Breast epithelium (tissue), 4 donors: ENCODE results near the gene ABCA13. TPM values are rescaled to one million over a fixed set of nuclear protein-coding genes. Genes with fewer than 3 reads are reported as not detected.

Experiments
- DNase-seq, 2 donors: peaks; one replicate each; pipeline ENCODE4 v3.0.0-alpha.2; 2019; ENCODE audit warnings: low spot score in 2 of 2
- H3K27ac ChIP-seq, 2 donors: fragments of 200-600 bp; sonication (generic) in 1 of 2; one replicate each; pipeline ENCODE4 v1.5.1; 2016 to 2019; ENCODE audit warnings: mild to moderate bottlenecking in 1 of 2
- H3K27me3 ChIP-seq, 2 donors: fragments of 200-600 bp; sonication (generic) in 1 of 2; one replicate each; pipeline versions ENCODE4 v1.5.1 to v1.6.0; 2017 to 2019; ENCODE audit warnings: control low read depth in 1 of 2, mild to moderate bottlenecking in 1 of 2
- H3K36me3 ChIP-seq: fragments of 200-600 bp; one replicate; pipeline ENCODE4 v1.5.1; 2019
- H3K4me1 ChIP-seq, 2 donors: fragments of 200-600 bp; sonication (generic); one replicate each; pipeline ENCODE4 v1.5.1; 2016 to 2019; ENCODE audit warnings: control low read depth in 1 of 2
- H3K4me3 ChIP-seq, 3 donors: fragments of 200-600 bp; sonication (generic); 1 replicate in 2 of 3; 2 replicates in 1 of 3; pipeline ENCODE4 v1.5.1; 2016 to 2019; ENCODE audit warnings: mild to moderate bottlenecking in 3 of 3, moderate library complexity in 2 of 3
- H3K9me3 ChIP-seq, 2 donors: fragments of 200-600 bp; sonication (generic) in 1 of 2; one replicate each; pipeline ENCODE4 v1.5.1; 2016 to 2019; ENCODE audit warnings: control low read depth in 1 of 2
- CTCF ChIP-seq, 3 donors: fragments of 450-650 bp; IDR thresholded peaks; one replicate each; pipeline ENCODE4 v1.5.1; 2016 to 2017; ENCODE audit warnings: antibody characterized with exemption in 3 of 3, mild to moderate bottlenecking in 3 of 3, moderate library complexity in 3 of 3
- POLR2A ChIP-seq: fragments of 450-650 bp; IDR thresholded peaks from one replicate; pipeline ENCODE4 v1.6.1; 2016; ENCODE audit warnings: antibody characterized with exemption, mild to moderate bottlenecking, moderate library complexity
- POLR2AphosphoS5 ChIP-seq, 3 donors: sonication (generic); formaldehyde crosslinking; IDR thresholded peaks; one replicate each; pipeline ENCODE4 v1.6.1; 2017; ENCODE audit warnings: antibody characterized with exemption in 3 of 3
- intact Hi-C: fragments of 100-400 bp; cut with DNase I; formaldehyde crosslinking; loops from one replicate; pipeline ENCODE4 v1.15.1; 2023; ENCODE audit warnings: low total_unique reads
- total RNA-seq, 3 donors: library from RNA; depleted of rRNA; stranded (reverse); fragments of >200 nt; gene quantifications; one replicate each; pipeline ENCODE4 v1.1.0, GENCODE V29; 2016

ABCA13 gene
- total RNA-seq, 3 donors from 2014 or later = under 0.01 to 0.29 (median under 0.01) TPM

GRCh38 chr7:48505466-48505865 lies 334.2 kb downstream of the ABCA13 start:
- no peak for DNase-seq
- H3K27me3 ChIP-seq = no peaks in the 10 kb centered on the region
- no peaks in the 10 kb centered on the region for H3K4me1 ChIP-seq
- H3K27ac ChIP-seq = no peak overlapping the region
- H3K36me3 ChIP-seq = no peaks in the 10 kb centered on the region
- intact Hi-C loops = no loop called here
- TF ChIP-seq POLR2AphosphoS5 (IDR thresholded peaks at IDR 0.05) (no peak), POLR2A (no peak), CTCF (IDR thresholded peaks at IDR 0.05) (no peak)
- H3K9me3 ChIP-seq = no peaks in the 10 kb centered on the region
- H3K4me3 ChIP-seq = no peak overlapping the region

DNA sequence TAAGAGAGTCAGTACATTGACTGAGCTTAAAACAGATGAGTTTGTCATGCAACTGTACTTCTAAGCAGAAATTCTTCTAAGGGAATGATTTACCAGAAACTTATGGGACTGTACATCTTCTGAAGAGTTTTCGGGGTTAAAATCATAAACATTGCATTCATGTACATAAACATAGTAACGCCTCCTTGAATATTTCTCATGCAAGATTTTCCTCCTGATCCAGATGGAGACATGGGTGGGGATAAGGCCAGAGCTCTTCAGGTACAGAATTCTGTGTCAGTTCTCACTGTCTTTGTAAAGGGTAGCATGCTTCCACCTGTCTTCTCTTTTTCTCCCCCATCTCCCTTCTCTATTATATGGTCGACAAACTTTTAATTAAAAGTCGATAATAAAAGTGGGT lies 335.3 kb downstream of the ABCA13 start:
- Histone ChIP-seq H3K27ac (no peak overlapping the region), H3K27me3 (no peaks in the 10 kb centered on the region), H3K4me3 (no peak overlapping the region), H3K36me3 (no peaks in the 10 kb centered on the region), H3K9me3 (no peaks in the 10 kb centered on the region), H3K4me1 (no peaks in the 10 kb centered on the region)
- intact Hi-C loops = no loop called here
- DNase-seq = no peak
- TF ChIP-seq CTCF (IDR thresholded peaks at IDR 0.05) (no peak), POLR2A (no peak), POLR2AphosphoS5 (IDR thresholded peaks at IDR 0.05) (no peak)

GRCh38 chr7:48511080-48511479 lies 339.8 kb downstream of the ABCA13 start:
- H3K4me1 ChIP-seq = no peaks in the 10 kb centered on the region
- TF ChIP-seq CTCF (IDR thresholded peaks at IDR 0.05) (no peak), POLR2AphosphoS5 (IDR thresholded peaks at IDR 0.05) (no peak), POLR2A (no peak)
- H3K27me3 ChIP-seq = no peaks in the 10 kb centered on the region
- intact Hi-C loops = no loop called here
- H3K36me3 ChIP-seq = no peaks in the 10 kb centered on the region
- H3K9me3 ChIP-seq = no peaks in the 10 kb centered on the region
- peak overlapping the region in 1 of 3 donors; percentile 13 for H3K4me3 ChIP-seq
- no peak for DNase-seq
- no peak overlapping the region for H3K27ac ChIP-seq

DNA sequence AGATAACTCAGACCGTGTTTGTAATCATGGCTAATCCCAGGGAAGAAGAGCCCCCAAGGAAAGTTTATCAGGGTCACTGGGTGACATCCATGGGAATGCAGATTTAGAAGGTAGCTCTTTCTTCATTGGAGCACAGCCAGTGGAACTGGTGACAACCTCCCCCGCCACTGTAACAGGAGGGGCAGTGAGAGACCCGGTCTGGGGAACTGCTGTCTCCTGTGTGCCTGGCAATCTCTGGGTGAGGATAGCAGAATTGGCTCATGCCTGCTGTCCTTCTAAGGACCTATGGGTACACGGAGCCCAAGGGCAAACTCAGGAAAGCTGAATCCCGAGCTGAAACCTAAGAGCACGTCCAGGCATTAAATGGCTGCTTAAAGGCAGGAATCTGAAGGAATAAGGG lies 341.6 kb downstream of the ABCA13 start:
- DNase-seq = no peak
- intact Hi-C loops = no loop called here
- H3K9me3 ChIP-seq = no peaks in the 10 kb centered on the region
- H3K27me3 ChIP-seq = no peaks in the 10 kb centered on the region
- H3K4me3 ChIP-seq = no peak overlapping the region
- TF ChIP-seq CTCF (IDR thresholded peaks at IDR 0.05) (no peak), POLR2A (no peak), POLR2AphosphoS5 (IDR thresholded peaks at IDR 0.05) (no peak)
- no peaks in the 10 kb centered on the region for H3K36me3 ChIP-seq
- no peaks in the 10 kb centered on the region for H3K4me1 ChIP-seq
- H3K27ac ChIP-seq = no peak overlapping the region

DNA sequence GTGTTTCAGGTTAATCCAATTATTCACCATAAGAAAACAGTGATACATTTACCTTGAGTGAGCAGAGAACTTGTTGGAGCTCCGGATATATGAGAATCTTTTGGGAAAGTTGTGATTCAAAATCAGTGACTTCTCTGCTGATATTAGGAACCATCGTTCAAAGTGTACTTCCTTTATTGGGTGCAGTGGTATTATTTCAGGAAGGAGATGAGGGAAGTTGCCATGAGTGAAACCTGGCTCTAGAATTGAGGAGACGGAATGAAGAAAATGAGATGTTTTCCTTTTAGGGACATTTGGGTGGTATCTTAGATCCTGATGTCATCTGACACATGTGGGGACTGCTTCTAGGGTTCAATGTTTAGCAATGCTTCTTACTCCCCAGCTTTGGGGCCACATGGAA lies 343.9 kb downstream of the ABCA13 start:
- H3K9me3 ChIP-seq = no peaks in the 10 kb centered on the region
- no peaks in the 10 kb centered on the region for H3K27me3 ChIP-seq
- no peaks in the 10 kb centered on the region for H3K36me3 ChIP-seq
- DNase-seq = no peak
- H3K27ac ChIP-seq = no peak overlapping the region
- H3K4me1 ChIP-seq = no peaks in the 10 kb centered on the region
- TF ChIP-seq POLR2AphosphoS5 (IDR thresholded peaks at IDR 0.05) = no peak
- H3K4me3 ChIP-seq = no peak overlapping the region
- intact Hi-C loops = no loop called here

- Histone ChIP-seq H3K27me3 (no peaks in the 10 kb centered on the region), H3K4me3 (no peak overlapping the region), H3K27ac (no peak overlapping the region), H3K9me3 (no peaks in the 10 kb centered on the region), H3K36me3 (no peaks in the 10 kb centered on the region), H3K4me1 (no peaks in the 10 kb centered on the region)
- intact Hi-C loops = no loop called here
- no peak for TF ChIP-seq CTCF (IDR thresholded peaks at IDR 0.05)
- TF ChIP-seq POLR2A = no peak
- TF ChIP-seq POLR2AphosphoS5 (IDR thresholded peaks at IDR 0.05) = no peak
- DNase-seq = no peak
Observed at GRCh38 chr7:48518092-48518491, 346.8 kb downstream of the ABCA13 start.
